Caco-2 (cell line): ENCODE measurements around the gene TTPAL. TPM values are rescaled to one million over a fixed set of nuclear protein-coding genes. Genes with fewer than 3 reads are reported as not detected.

Source experiments
- BruUV-seq: library from RNA; stranded (reverse); fragments of 400-500 nt; replicated peaks from 2 replicates; lab custom pipeline; 2021; lab: Mats Ljungman, UMichigan
- CTCF ChIA-PET: fragments of 300-600 bp; sonication (Branson Sonifier 250); formaldehyde crosslinking; loops from one replicate; lab custom pipeline; 2022; ENCODE audit warnings: antibody characterized with exemption; lab: Charles Lee
- POLR2A ChIA-PET: fragments of 300-600 bp; sonication (Branson Sonifier 250); formaldehyde crosslinking; loops from one replicate; lab custom pipeline; 2022; ENCODE audit warnings: antibody characterized with exemption; lab: Charles Lee
- DNase-seq, 2 experiments: peaks; one replicate each; pipeline versions ENCODE4 v3.0.0 to v3.0.0-alpha.2; 2020 to 2022
- H3K27me3 ChIP-seq: replicated peaks from 2 replicates; pipeline ENCODE4 v1.6.0; 2011; ENCODE audit warnings: low read length; ENCODE audit not compliant: control insufficient read depth, insufficient read depth
- H3K36me3 ChIP-seq: 2 replicates; pipeline ENCODE4 v1.5.1; 2011; ENCODE audit warnings: low read length; ENCODE audit not compliant: control insufficient read depth, insufficient read depth
- H3K4me1 ChIP-seq: fragments of 250-450 bp; sonication (Bioruptor Pico); 2 replicates; pipeline ENCODE4 v1.5.1; 2020; ENCODE audit warnings: mild to moderate bottlenecking
- H3K4me3 ChIP-seq: 2 replicates; pipeline ENCODE4 v1.5.1; 2011; ENCODE audit warnings: low read depth, mild to moderate bottlenecking, control low read depth, low read length
- H3K9me3 ChIP-seq: fragments of 250-450 bp; sonication (Bioruptor Pico); 2 replicates; pipeline ENCODE4 v1.5.1; 2020; ENCODE audit warnings: mild to moderate bottlenecking, moderate library complexity
- H3K27ac Mint-ChIP-seq: one replicate; pipeline ENCODE4 v1.8.0; 2022; ENCODE audit warnings: mixed read lengths; ENCODE audit not compliant: unreplicated experiment
- H3K27me3 Mint-ChIP-seq: one replicate; pipeline ENCODE4 v1.8.0; 2022; ENCODE audit warnings: mixed read lengths; ENCODE audit not compliant: insufficient read depth, unreplicated experiment
- H3K36me3 Mint-ChIP-seq: one replicate; pipeline ENCODE4 v1.8.0; 2022; ENCODE audit warnings: mild to moderate bottlenecking, mixed read lengths; ENCODE audit not compliant: insufficient read depth, unreplicated experiment
- H3K4me1 Mint-ChIP-seq: one replicate; pipeline ENCODE4 v1.8.0; 2022; ENCODE audit warnings: low read depth, mixed read lengths; ENCODE audit not compliant: unreplicated experiment
- H3K4me3 Mint-ChIP-seq: one replicate; pipeline ENCODE4 v1.8.0; 2022; ENCODE audit warnings: mild to moderate bottlenecking, moderate library complexity, mixed read lengths; ENCODE audit not compliant: unreplicated experiment
- H3K9me3 Mint-ChIP-seq: one replicate; pipeline ENCODE4 v1.8.0; 2022; ENCODE audit warnings: mixed read lengths; ENCODE audit not compliant: unreplicated experiment
- intact Hi-C: fragments of 100-400 bp; cut with micrococcal nuclease; formaldehyde crosslinking; loops from one replicate; pipeline ENCODE4 v1.10.0; 2022; ENCODE audit not compliant: unreplicated experiment
- total RNA-seq: library from RNA; stranded (reverse); gene quantifications from 2 replicates; pipeline ENCODE4 v1.2.3, GENCODE V29; 2022
- TF ChIP-seq, protein P1 (sequence below), 2 experiments: fragments of 200-600 bp in 1 of 2; IDR thresholded peaks; 1 replicate in 1 of 2; 2 replicates in 1 of 2; pipeline versions ENCODE4 v1.5.1 to v1.8.0; 2011 to 2022; ENCODE audit warnings: antibody characterized with exemption in 1 of 2, control low read depth in 1 of 2, inconsistent platforms in 1 of 2, low read depth in 1 of 2, low read length in 1 of 2, mild to moderate bottlenecking in 1 of 2, moderate library complexity in 1 of 2; ENCODE audit not compliant: insufficient read depth in 1 of 2, severe bottlenecking in 1 of 2, unreplicated experiment in 1 of 2

Gene TTPAL
- total RNA-seq, 1 experiment from 2014 or later, result 54.6 TPM

DNA sequence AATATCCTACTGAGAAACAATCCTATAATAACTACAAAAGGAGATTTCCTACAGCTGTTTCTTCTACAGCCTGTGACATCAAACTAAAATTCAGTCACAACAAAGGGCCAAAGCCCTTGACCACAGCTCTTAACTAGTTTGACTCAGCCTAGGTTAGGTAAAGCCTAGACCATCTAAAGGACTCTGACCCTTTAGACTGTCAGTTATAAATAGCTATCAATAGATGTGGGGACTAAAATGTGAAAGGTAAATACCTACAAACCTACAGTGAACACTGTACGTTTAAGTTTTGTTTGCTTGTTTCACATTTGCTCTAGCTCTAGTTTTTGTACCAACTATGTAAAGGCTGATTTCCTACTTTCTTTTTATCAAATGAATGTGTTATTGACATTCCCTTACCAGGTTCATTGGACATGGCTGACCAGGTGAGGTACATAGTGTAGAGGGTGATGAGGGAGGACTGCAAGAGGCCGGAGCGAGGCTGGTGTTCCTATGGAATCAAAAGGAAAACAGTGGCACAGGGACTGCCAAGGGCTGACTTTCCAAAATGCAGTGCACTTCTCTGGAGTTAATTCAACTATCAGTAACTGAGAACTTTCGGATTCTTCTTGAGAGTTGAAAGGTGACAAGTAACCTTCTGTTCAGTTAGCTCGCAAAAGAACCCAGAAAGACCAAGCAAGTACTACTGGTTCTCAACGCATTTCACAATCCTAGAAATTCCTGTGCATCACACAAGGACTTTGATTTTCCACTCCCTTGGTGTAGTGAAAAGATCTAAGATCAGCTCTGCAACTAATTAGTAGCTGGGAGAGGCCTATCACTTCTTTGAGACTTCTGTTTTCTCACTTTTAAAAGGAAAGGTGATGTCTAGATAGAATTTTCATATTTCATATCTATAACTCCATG is 29.0 kb downstream of the TTPAL start:
- Histone ChIP-seq H3K4me1 (peaks cover 31% of the 10 kb centered on the region), H3K27me3 (no peaks in the 10 kb centered on the region), H3K4me3 (no peak overlapping the region), H3K9me3 (no peaks in the 10 kb centered on the region), H3K36me3 (peaks cover 22% of the 10 kb centered on the region)
- H3K36me3 Mint-ChIP-seq, result peaks cover 96% of the 10 kb centered on the region
- ChIA-PET POLR2A (interaction anchor here (0.6 to 2.8 kb wide), 5 partner anchors 9 to 29 kb away, joined by 3 to 13 read pairs (median 9); partner anchors contain the start of gene TTPAL), CTCF (interaction anchor here (0.6 to 2.1 kb wide), 11 partner anchors 10 to 315 kb away, joined by 3 to 8 read pairs (median 5); partner anchors contain the start of genes SERINC3 and TTPAL)
- peaks cover 5% of the 10 kb centered on the region for H3K4me1 Mint-ChIP-seq
- TF ChIP-seq, protein P1, sequence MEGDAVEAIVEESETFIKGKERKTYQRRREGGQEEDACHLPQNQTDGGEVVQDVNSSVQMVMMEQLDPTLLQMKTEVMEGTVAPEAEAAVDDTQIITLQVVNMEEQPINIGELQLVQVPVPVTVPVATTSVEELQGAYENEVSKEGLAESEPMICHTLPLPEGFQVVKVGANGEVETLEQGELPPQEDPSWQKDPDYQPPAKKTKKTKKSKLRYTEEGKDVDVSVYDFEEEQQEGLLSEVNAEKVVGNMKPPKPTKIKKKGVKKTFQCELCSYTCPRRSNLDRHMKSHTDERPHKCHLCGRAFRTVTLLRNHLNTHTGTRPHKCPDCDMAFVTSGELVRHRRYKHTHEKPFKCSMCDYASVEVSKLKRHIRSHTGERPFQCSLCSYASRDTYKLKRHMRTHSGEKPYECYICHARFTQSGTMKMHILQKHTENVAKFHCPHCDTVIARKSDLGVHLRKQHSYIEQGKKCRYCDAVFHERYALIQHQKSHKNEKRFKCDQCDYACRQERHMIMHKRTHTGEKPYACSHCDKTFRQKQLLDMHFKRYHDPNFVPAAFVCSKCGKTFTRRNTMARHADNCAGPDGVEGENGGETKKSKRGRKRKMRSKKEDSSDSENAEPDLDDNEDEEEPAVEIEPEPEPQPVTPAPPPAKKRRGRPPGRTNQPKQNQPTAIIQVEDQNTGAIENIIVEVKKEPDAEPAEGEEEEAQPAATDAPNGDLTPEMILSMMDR (IDR thresholded peaks at IDR 0.05; ENCODE audit: insufficient read depth in 1 of 2, low read depth in 1 of 2, low read length in 1 of 2, severe bottlenecking in 1 of 2, unreplicated experiment in 1 of 2), result no peak
- no peaks in the 10 kb centered on the region for H3K27me3 Mint-ChIP-seq
- intact Hi-C loops, result loop anchor here (1.0 kb wide), 1 partner anchor 18 kb away; the partner anchor contains the start of gene SERINC3
- H3K27ac Mint-ChIP-seq, result peak overlapping the region; percentile 7
- no TSS peak for BruUV-seq
- no peaks in the 10 kb centered on the region for H3K9me3 Mint-ChIP-seq
- DNase-seq, result peak in 1 of 2 experiments; percentile 85
- H3K4me3 Mint-ChIP-seq, result peak overlapping the region; percentile 0

DNA sequence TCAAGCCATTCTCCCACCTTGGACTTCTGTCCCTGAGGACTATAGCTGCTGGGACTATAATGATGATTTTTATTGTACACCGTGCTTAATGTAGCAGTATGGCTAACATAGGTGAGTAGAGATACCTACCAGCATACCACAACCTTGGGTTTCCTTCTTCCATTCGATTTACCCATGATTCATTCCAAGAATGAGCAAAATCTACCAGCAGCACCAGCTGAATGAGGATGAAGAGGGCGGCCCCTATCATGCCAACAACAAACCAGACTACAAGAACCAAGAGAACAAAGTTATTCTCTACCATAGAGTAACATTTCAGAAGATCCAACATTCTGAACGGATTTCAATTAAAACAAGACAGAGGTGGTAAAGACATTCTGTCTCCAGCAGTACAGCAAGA is 34.1 kb downstream of the TTPAL start:
- ChIA-PET CTCF (no interaction called here), POLR2A (no interaction called here)
- intact Hi-C loops, result no loop called here
- no peak for DNase-seq
- Mint-ChIP-seq H3K9me3 (no peaks in the 10 kb centered on the region), H3K27ac (no peak overlapping the region), H3K4me3 (no peak overlapping the region), H3K36me3 (peaks cover 82% of the 10 kb centered on the region), H3K27me3 (no peaks in the 10 kb centered on the region), H3K4me1 (peaks cover 18% of the 10 kb centered on the region)
- BruUV-seq, result no TSS peak
- Histone ChIP-seq H3K36me3 (no peaks in the 10 kb centered on the region), H3K27me3 (no peaks in the 10 kb centered on the region), H3K4me1 (peaks cover 16% of the 10 kb centered on the region), H3K9me3 (no peaks in the 10 kb centered on the region), H3K4me3 (no peak overlapping the region)
- TF ChIP-seq, protein P1 (IDR thresholded peaks at IDR 0.05; ENCODE audit: insufficient read depth in 1 of 2, low read depth in 1 of 2, low read length in 1 of 2, severe bottlenecking in 1 of 2, unreplicated experiment in 1 of 2), result no peak

DNA sequence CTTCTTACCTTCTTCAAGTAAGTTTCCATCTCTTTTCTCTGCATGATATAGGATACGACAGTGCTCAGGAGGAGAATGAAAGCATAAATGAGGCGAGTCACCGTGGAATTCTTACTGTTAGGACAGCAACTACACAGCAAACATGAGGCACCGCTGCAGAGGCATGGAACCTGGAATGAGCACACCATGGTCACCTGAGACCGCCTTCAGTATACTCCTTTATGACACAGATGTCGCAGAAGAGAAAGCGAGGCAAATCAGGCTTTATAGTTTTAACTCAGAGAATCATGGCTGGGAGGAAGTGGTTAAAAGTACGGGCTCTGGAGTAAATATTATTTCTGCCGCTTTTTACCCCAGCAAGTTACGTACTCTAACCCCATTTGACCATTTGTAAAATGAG is 38.2 kb downstream of the TTPAL start:
- Mint-ChIP-seq H3K4me1 (peaks cover 36% of the 10 kb centered on the region), H3K36me3 (peaks cover 67% of the 10 kb centered on the region), H3K27me3 (no peaks in the 10 kb centered on the region), H3K9me3 (no peaks in the 10 kb centered on the region), H3K27ac (peak overlapping the region; percentile 29), H3K4me3 (no peak overlapping the region)
- DNase-seq, result no peak
- H3K4me1 ChIP-seq, result peaks cover 28% of the 10 kb centered on the region
- BruUV-seq, result no TSS peak
- TF ChIP-seq, protein P1 (IDR thresholded peaks at IDR 0.05; ENCODE audit: insufficient read depth in 1 of 2, low read depth in 1 of 2, low read length in 1 of 2, severe bottlenecking in 1 of 2, unreplicated experiment in 1 of 2), result no peak
- POLR2A ChIA-PET, result no interaction called here
- intact Hi-C loops, result no loop called here
- H3K36me3 ChIP-seq, result no peaks in the 10 kb centered on the region
- CTCF ChIA-PET, result no interaction called here
- H3K27me3 ChIP-seq, result no peaks in the 10 kb centered on the region
- no peak overlapping the region for H3K4me3 ChIP-seq
- no peaks in the 10 kb centered on the region for H3K9me3 ChIP-seq
